KBM-7 (cell line): ENCODE results near the gene FOXG1.

Source experiments
- DNase-seq: peaks from one replicate; pipeline ENCODE4 v3.0.0-alpha.2; 2015
- in situ Hi-C: fragments of 300-500 bp; cut with MboI; formaldehyde crosslinking; loops from 2 replicates; pipeline ENCODE4 v1.14.3; 2020; ENCODE audit warnings: low sequenced_read_pairs, low pct_unique_long_range_greater_than_20kb, mixed read lengths

Gene FOXG1

GRCh38 chr14:28773861-28774691 lies 7.5 kb downstream of the FOXG1 start:
- DNase-seq, result no peak
- in situ Hi-C loops, result no loop called here

- in situ Hi-C loops, result no loop called here
- DNase-seq, result no peak
These were observed 8.5 kb downstream of the FOXG1 start for GRCh38 chr14:28774764-28775735.

- no peak for DNase-seq
- in situ Hi-C loops, result no loop called here
These were observed 10.1 kb downstream of the FOXG1 start for GRCh38 chr14:28776482-28777266.

- in situ Hi-C loops, result no loop called here
- DNase-seq, result no peak
These were observed 11.0 kb downstream of the FOXG1 start for GRCh38 chr14:28777471-28778137.

DNA sequence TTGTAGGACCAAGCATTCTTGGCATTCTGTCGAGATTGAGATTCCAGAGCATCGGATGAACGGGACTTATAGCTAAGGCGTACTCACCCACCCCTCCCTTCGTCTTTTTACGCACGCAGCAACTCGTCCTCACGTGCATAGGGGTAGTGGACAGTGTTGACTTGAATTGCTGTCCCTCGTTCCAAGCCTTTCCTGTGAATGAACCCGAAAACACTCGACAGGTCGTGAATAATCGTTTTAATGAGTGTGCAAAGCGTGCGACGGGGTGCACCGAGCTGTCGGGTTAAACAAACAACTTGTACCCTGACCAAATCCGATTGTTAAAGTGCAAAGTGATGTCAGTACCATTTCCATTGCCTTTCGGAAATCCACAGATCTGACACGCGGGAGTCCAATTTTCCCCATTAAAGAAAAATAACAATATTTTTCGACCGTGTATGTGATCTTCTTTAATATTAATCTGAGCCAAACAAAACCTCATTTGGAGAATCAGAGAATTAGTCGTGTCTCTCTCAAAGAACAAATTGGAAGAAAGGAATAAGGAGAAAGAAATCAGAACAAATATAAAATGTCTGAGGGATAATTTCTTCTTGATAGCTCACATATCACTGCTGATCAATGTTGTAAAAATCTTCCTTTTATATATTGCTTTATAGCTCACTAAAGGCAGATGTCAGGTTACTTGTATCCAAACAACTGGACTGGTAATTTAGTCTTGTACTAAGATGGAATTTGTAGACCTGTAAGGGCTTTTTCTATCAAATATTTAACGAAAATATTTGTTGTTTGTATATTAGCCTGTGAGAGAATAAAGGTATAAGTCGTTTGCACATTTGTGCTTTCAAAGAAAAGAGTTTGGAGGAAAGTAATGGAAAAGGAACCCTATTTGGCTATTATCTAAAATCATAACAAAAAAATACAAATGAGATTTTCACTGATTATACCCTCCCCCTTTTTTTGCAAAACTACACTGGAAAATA lies 11.8 kb downstream of the FOXG1 start:
- DNase-seq, result no peak

DNA sequence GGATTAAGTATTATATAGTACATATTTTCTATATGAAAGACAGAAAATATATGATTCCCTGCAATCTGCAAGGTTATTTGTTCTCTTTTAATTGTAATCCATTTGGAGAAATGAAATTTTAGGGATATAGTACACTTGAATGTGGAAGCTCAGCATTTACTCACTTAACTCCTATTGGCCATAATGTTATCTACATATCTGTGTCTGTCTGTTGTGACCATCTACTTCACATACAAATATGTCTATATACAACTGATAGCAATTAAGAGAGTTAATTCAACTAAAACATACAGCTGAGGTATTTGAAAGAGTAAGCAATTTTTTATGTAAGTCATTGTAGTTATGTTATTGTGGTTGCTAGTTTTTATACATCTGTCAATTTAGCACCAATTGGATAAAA lies 12.9 kb downstream of the FOXG1 start:
- in situ Hi-C loops, result no loop called here
- no peak for DNase-seq

More for the DNA sequence above, 11.8 kb downstream of the FOXG1 start:
- in situ Hi-C loops, result no loop called here

DNA sequence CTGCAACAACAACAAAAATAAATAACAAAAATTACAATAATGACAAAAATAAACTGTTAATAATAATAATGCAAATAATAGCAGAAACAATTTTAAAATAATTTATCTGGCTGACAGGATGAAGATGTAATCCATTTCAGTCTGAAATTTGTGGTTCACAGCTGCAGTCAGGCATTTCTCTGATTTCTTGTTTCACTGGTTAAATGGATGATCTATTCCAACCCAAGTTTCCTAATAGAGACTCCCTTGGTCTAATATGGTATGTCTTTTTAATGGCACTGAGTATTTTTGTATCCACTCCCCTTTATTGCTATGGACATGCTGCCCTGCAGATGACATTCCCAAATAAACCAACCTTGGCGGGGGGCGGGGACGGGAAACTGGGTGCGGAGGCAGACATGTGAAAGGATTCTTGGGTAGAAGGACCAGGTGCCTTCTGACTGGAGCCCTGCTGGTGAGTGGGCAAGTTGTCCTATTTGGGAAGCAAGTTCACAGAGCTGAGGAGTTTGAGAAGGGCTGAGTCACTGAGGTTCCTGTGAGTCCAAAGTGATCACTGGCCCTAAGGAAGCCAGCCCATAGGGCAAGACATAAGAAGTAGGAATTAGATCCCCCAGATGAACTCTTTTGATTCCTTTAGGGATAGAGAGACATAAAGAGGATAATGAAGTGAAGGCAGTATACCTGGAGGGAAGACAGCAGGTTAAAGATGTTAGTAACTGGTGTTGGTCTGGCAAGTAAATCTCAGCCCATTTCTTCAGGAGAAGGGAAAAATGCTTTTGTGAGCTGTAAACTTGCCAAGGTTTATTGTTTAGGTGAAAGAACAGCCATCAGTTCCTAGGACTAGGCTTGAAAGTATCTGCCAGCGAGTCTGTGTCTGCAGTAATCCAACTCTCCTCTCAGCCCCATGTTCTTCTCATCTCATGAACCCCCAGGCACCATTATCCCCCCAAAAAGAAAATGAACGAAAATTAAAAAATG lies 14.5 kb downstream of the FOXG1 start:
- DNase-seq, result no peak
- in situ Hi-C loops, result no loop called here

- in situ Hi-C loops, result no loop called here
- no peak for DNase-seq
These were observed 15.7 kb downstream of the FOXG1 start for GRCh38 chr14:28782301-28782700.

GRCh38 chr14:28783664-28784063 lies 17.1 kb downstream of the FOXG1 start:
- in situ Hi-C loops, result no loop called here
- DNase-seq, result no peak

GRCh38 chr14:28784096-28785048 lies 17.8 kb downstream of the FOXG1 start:
- DNase-seq, result no peak
- in situ Hi-C loops, result no loop called here

DNA sequence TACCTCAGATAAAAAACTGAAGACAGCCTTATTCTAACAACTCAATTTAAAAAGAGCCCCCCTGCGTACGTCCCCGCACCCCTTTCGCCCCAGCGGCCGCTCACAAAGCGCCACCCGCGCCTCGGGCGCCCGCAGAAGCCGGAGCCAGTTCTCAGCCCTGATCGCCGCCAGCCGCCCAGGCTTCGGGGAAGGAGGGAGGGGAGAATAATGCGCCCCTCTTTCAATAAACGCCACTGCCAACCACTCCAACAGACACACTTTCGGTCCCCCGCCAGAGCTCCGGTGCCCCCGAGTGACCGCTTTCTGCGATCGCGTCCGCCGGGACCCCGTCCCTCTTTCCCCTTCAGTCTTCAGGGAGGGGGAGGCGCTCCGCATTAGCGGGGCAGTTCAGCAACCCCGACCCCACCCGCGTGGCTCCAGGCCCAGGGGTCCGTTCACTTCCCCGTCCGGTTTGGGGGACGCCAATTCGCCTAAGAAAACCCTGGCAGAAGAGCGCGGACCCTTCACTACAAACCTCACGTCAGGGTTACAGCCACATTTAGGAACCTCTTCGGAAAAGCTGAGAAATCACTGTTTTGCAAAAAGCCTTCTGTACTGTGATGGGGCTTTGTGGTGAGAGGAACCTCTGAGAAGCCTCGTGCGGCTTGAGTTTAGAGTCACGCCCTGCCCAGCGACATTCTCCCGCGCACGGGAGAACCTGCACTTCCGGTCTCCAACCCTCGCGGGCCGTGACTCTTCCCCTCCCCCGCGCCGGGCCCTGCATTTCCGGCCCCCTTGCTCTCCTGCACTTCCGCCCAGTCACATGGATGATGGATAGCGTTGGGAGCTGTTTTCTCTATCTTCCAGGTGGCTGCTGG lies 18.7 kb downstream of the FOXG1 start:
- in situ Hi-C loops, result no loop called here
- DNase-seq, result peak; percentile 22

- in situ Hi-C loops, result no loop called here
- DNase-seq, result no peak
These were observed 40.9 kb downstream of the FOXG1 start for GRCh38 chr14:28807518-28807917.

DNA sequence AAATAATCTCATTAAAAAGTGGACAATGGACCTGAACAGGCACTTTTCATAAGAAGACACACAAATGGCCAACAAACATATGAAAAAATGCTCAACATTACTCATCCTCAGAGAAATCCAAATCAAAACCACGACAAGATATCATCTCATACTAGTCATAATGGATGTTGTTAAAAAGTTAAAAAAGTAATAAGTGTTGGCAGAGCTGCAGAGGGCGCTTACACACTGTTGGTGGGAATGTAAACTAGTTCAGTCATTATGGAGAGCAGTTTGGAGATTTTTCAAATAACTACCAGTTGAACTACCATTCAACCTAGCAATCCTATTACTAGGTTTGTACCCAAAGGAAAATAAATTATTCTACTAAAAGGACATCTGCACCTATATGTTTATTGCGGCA lies 47.2 kb downstream of the FOXG1 start:
- in situ Hi-C loops, result no loop called here
- no peak for DNase-seq
